Trophoblast cell (in vitro differentiated cells and primary cell): ENCODE measurements around the gene MSRB3.

Source experiments
- DNase-seq, 2 donors: peaks; one replicate each; pipeline ENCODE4 v3.0.0-alpha.2; 2016
- H2AFZ ChIP-seq: 2 replicates; pipeline ENCODE4 v1.6.1; 2013; ENCODE audit warnings: low read length, moderate library complexity, mild to moderate bottlenecking; ENCODE audit not compliant: insufficient read depth, poor library complexity
- H2AK5ac ChIP-seq: 2 replicates; pipeline ENCODE4 v1.6.1; 2013; ENCODE audit warnings: mild to moderate bottlenecking, low read length
- H2BK120ac ChIP-seq: 2 replicates; pipeline ENCODE4 v1.6.1; 2013; ENCODE audit warnings: low read length, mild to moderate bottlenecking, moderate library complexity; ENCODE audit not compliant: insufficient read depth, poor library complexity
- H2BK12ac ChIP-seq: 2 replicates; pipeline ENCODE4 v1.6.1; 2013; ENCODE audit warnings: mild to moderate bottlenecking, low read length, moderate library complexity
- H2BK5ac ChIP-seq: 2 replicates; pipeline ENCODE4 v1.6.1; 2013; ENCODE audit warnings: low read length, low read depth, moderate library complexity, mild to moderate bottlenecking; ENCODE audit not compliant: poor library complexity
- H3K14ac ChIP-seq: 2 replicates; pipeline ENCODE4 v1.6.1; 2013; ENCODE audit warnings: mild to moderate bottlenecking, low read length
- H3K18ac ChIP-seq: 2 replicates; pipeline ENCODE4 v1.6.1; 2013; ENCODE audit warnings: mild to moderate bottlenecking, low read length
- H3K23ac ChIP-seq: 2 replicates; pipeline ENCODE4 v1.6.1; 2013; ENCODE audit warnings: low read length
- H3K27ac ChIP-seq: 2 replicates; pipeline ENCODE4 v1.5.1; 2013; ENCODE audit warnings: low read depth, mild to moderate bottlenecking, inconsistent platforms, low read length, moderate library complexity
- H3K27me3 ChIP-seq: 2 replicates; pipeline ENCODE4 v1.6.1; 2013; ENCODE audit warnings: inconsistent platforms, mild to moderate bottlenecking, low read length, moderate library complexity; ENCODE audit not compliant: insufficient read depth
- H3K36me3 ChIP-seq, 2 experiments: 1 replicate in 1 of 2; 2 replicates in 1 of 2; pipeline ENCODE4 v1.6.1; 2013; ENCODE audit warnings: low read length in 2 of 2, mild to moderate bottlenecking in 2 of 2, moderate library complexity in 1 of 2; ENCODE audit not compliant: insufficient read depth in 2 of 2, control insufficient read depth in 1 of 2
- H3K4ac ChIP-seq: 2 replicates; pipeline ENCODE4 v1.6.1; 2013; ENCODE audit warnings: low read depth, mild to moderate bottlenecking, low read length, moderate library complexity
- H3K4me1 ChIP-seq, 2 experiments: 1 replicate in 1 of 2; 2 replicates in 1 of 2; pipeline ENCODE4 v1.6.1; 2013; ENCODE audit warnings: low read length in 2 of 2, mild to moderate bottlenecking in 2 of 2, moderate library complexity in 1 of 2; ENCODE audit not compliant: insufficient read depth in 2 of 2, control insufficient read depth in 1 of 2
- H3K4me2 ChIP-seq: 2 replicates; pipeline ENCODE4 v1.6.1; 2013; ENCODE audit warnings: inconsistent platforms, mild to moderate bottlenecking, low read length, moderate library complexity
- H3K4me3 ChIP-seq: 2 replicates; pipeline ENCODE4 v1.5.1; 2013; ENCODE audit warnings: mild to moderate bottlenecking, low read depth, low read length, inconsistent platforms
- H3K79me1 ChIP-seq: one replicate; pipeline ENCODE4 v1.6.1; 2013; ENCODE audit warnings: low read length
- H3K79me2 ChIP-seq: 2 replicates; pipeline ENCODE4 v1.6.1; 2013; ENCODE audit warnings: low read length, mild to moderate bottlenecking; ENCODE audit not compliant: control insufficient read depth, insufficient read depth, poor library complexity
- H3K9ac ChIP-seq: 2 replicates; pipeline ENCODE4 v1.6.1; 2013; ENCODE audit warnings: mild to moderate bottlenecking, low read length
- H3K9me3 ChIP-seq: 2 replicates; pipeline ENCODE4 v1.6.1; 2013; ENCODE audit warnings: low read depth, mild to moderate bottlenecking, control low read depth, inconsistent platforms, low read length; ENCODE audit not compliant: insufficient read depth
- H4K12ac ChIP-seq: 2 replicates; pipeline ENCODE4 v1.6.1; 2013; ENCODE audit warnings: low read depth, mild to moderate bottlenecking, low read length, moderate library complexity
- H4K8ac ChIP-seq: 2 replicates; pipeline ENCODE4 v1.6.1; 2013; ENCODE audit warnings: low read depth, mild to moderate bottlenecking, low read length, moderate library complexity
- H4K91ac ChIP-seq: one replicate; pipeline ENCODE4 v1.6.1; 2013; ENCODE audit warnings: low read depth, mild to moderate bottlenecking, low read length, moderate library complexity
- WGBS: extraction: QIAGEN DNeasy Blood & Tissue Kit; methylation state at CpG from one replicate; pipeline ENCODE4 v1.1.7; 2013; ENCODE audit warnings: missing lambda C conversion rate; ENCODE audit not compliant: insufficient read length, insufficient coverage; ENCODE audit errors: extremely low coverage; 5-methylcytosine and 5-hydroxymethylcytosine counted together

Gene MSRB3

GRCh38 chr12:65432114-65432513 is 153.6 kb downstream of the MSRB3 start:
- Histone ChIP-seq H3K79me2 (no peaks in the 10 kb centered on the region), H2AK5ac (no peak overlapping the region), H3K79me1 (peaks cover 5% of the 10 kb centered on the region), H3K36me3 (no peaks in the 10 kb centered on the region), H2BK5ac (no peak overlapping the region), H3K27me3 (no peaks in the 10 kb centered on the region), H3K4ac (no peak overlapping the region), H3K23ac (no peak overlapping the region), H3K18ac (no peak overlapping the region), H3K4me1 (no peaks in the 10 kb centered on the region), H2BK12ac (no peak overlapping the region), H3K9ac (no peak overlapping the region), H3K27ac (no peak overlapping the region), H3K4me3 (no peak overlapping the region), H2AFZ (no peak overlapping the region), H3K14ac (no peak overlapping the region), H4K12ac (no peak overlapping the region), H4K91ac (no peak overlapping the region), H4K8ac (no peak overlapping the region), H3K4me2 (no peak overlapping the region), H3K9me3 (peaks cover 4% of the 10 kb centered on the region), H2BK120ac (no peak overlapping the region)
- DNase-seq: no peak

- no peak for DNase-seq
- no peaks in the 10 kb centered on the region for H3K36me3 ChIP-seq
- no peaks in the 10 kb centered on the region for H3K27me3 ChIP-seq
- no peak overlapping the region for H3K9ac ChIP-seq
- no peak overlapping the region for H3K4ac ChIP-seq
- H2BK12ac ChIP-seq: no peak overlapping the region
- H2BK120ac ChIP-seq: no peak overlapping the region
- no CpG with 5 or more reads among the region's 1 CpG for WGBS
- H4K12ac ChIP-seq: no peak overlapping the region
- no peak overlapping the region for H3K23ac ChIP-seq
- H3K9me3 ChIP-seq: no peaks in the 10 kb centered on the region
- no peaks in the 10 kb centered on the region for H3K79me2 ChIP-seq
- no peak overlapping the region for H3K4me2 ChIP-seq
- no peak overlapping the region for H4K8ac ChIP-seq
- H3K79me1 ChIP-seq: peaks cover 5% of the 10 kb centered on the region
- H2BK5ac ChIP-seq: no peak overlapping the region
- no peaks in the 10 kb centered on the region for H3K4me1 ChIP-seq
- H3K18ac ChIP-seq: no peak overlapping the region
- H3K27ac ChIP-seq: no peak overlapping the region
- H4K91ac ChIP-seq: no peak overlapping the region
- no peak overlapping the region for H2AK5ac ChIP-seq
- H2AFZ ChIP-seq: no peak overlapping the region
- no peak overlapping the region for H3K4me3 ChIP-seq
- H3K14ac ChIP-seq: no peak overlapping the region
These were observed 154.2 kb downstream of the MSRB3 start for GRCh38 chr12:65432651-65433050.

- no peak for DNase-seq
- no peak overlapping the region for H3K27ac ChIP-seq
- no peaks in the 10 kb centered on the region for H3K79me1 ChIP-seq
- H3K36me3 ChIP-seq: no peaks in the 10 kb centered on the region
- H4K8ac ChIP-seq: no peak overlapping the region
- H2BK120ac ChIP-seq: no peak overlapping the region
- H3K9me3 ChIP-seq: no peaks in the 10 kb centered on the region
- H4K12ac ChIP-seq: no peak overlapping the region
- H3K4me2 ChIP-seq: no peak overlapping the region
- no peak overlapping the region for H2BK5ac ChIP-seq
- no peaks in the 10 kb centered on the region for H3K4me1 ChIP-seq
- no peak overlapping the region for H2AK5ac ChIP-seq
- no peak overlapping the region for H3K4ac ChIP-seq
- H3K14ac ChIP-seq: no peak overlapping the region
- no peaks in the 10 kb centered on the region for H3K27me3 ChIP-seq
- no peak overlapping the region for H4K91ac ChIP-seq
- no peak overlapping the region for H2BK12ac ChIP-seq
- H3K23ac ChIP-seq: no peak overlapping the region
- no CpG with 5 or more reads among the region's 3 CpGs for WGBS
- H2AFZ ChIP-seq: no peak overlapping the region
- no peak overlapping the region for H3K18ac ChIP-seq
- no peak overlapping the region for H3K4me3 ChIP-seq
- no peak overlapping the region for H3K9ac ChIP-seq
- no peaks in the 10 kb centered on the region for H3K79me2 ChIP-seq
These were observed 156.3 kb downstream of the MSRB3 start for GRCh38 chr12:65434737-65435136.

DNA sequence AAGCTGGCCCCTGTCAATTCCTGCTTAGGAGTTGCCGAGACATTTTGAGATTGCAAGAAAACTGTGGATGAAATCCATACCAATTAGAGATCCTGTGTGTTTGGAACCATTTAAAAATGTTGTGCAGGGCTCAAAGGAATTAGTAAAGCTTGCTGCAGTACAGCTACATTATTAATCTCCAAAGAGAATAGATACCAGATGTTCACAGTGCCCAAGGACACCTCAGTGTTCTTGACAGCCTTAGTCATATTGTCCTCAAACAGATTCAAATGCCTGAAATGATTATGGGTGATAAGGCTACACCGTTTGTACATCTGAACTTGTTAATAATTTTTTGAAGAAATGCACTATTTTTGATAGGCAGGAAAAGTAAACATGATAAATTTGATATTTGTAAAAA is 164.6 kb downstream of the MSRB3 start:
- Histone ChIP-seq H4K12ac (no peak overlapping the region), H3K36me3 (no peaks in the 10 kb centered on the region), H3K23ac (no peak overlapping the region), H3K27ac (no peak overlapping the region), H2AFZ (no peak overlapping the region), H3K79me1 (no peaks in the 10 kb centered on the region), H4K8ac (no peak overlapping the region), H2BK120ac (no peak overlapping the region), H3K18ac (no peak overlapping the region), H3K79me2 (no peaks in the 10 kb centered on the region), H3K9me3 (no peaks in the 10 kb centered on the region), H3K4me1 (no peaks in the 10 kb centered on the region), H3K27me3 (no peaks in the 10 kb centered on the region), H3K9ac (no peak overlapping the region), H3K4ac (no peak overlapping the region), H3K14ac (no peak overlapping the region), H3K4me2 (no peak overlapping the region), H2BK12ac (no peak overlapping the region), H3K4me3 (no peak overlapping the region), H2BK5ac (no peak overlapping the region), H4K91ac (no peak overlapping the region), H2AK5ac (no peak overlapping the region)
- DNase-seq: no peak
- no CpG with 5 or more reads among the region's 2 CpGs for WGBS
